NB4 (cell line): ENCODE results near the gene FRMPD4.

Experiments used
- CTCF ChIP-seq: IDR thresholded peaks from one replicate; pipeline ENCODE4 v1.5.1; 2012; ENCODE audit warnings: low read depth, low read length
- MYC ChIP-seq: IDR thresholded peaks from 2 replicates; pipeline ENCODE4 v1.6.1; 2011; ENCODE audit warnings: low read depth, low read length
- POLR2A ChIP-seq: IDR thresholded peaks from 2 replicates; pipeline ENCODE4 v1.6.1; 2011; ENCODE audit warnings: mild to moderate bottlenecking; ENCODE audit not compliant: insufficient read length; ENCODE audit errors: extremely low read depth
- TF ChIP-seq, protein P1 (sequence below): IDR thresholded peaks from 2 replicates; pipeline ENCODE4 v1.6.1; 2011; ENCODE audit warnings: low read depth, low read length

DNA sequence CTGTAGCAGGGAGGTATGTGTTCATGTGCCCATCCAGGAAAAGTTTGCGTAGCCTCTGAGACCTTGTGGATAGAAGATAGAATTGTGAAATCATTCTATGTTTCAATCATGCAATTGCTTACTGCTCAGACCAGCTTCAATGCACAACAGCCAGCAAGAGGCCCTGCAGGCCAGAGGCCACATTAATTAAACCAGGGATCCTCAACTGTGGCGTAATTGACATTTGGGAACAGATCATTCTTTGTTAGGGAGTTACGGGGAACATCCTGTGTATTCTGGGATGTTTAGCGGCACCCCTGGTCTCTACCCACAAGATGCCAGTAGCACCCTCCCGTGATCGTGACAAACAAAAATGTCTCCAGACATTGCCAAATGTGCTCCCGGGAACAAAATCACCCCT lies 566.4 kb downstream of the FRMPD4 start:
- TF ChIP-seq CTCF, result no peak
- TF ChIP-seq POLR2A, result no peak
- TF ChIP-seq, protein P1, sequence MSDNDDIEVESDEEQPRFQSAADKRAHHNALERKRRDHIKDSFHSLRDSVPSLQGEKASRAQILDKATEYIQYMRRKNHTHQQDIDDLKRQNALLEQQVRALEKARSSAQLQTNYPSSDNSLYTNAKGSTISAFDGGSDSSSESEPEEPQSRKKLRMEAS, result no peak
- TF ChIP-seq MYC, result no peak
